Type B pancreatic cell (in vitro differentiated cells): ENCODE measurements around the gene SNPH. TPM values are rescaled to one million over a fixed set of nuclear protein-coding genes. Genes with fewer than 3 reads are reported as not detected.

Source experiments
- DNase-seq: peaks from one replicate; pipeline ENCODE4 v3.0.0; 2021; ENCODE audit warnings: mixed read lengths; ENCODE audit not compliant: unreplicated experiment; ENCODE audit errors: extremely low spot score
- H3K27ac Mint-ChIP-seq: 2 replicates; pipeline ENCODE4 v1.8.0; 2021; ENCODE audit warnings: mild to moderate bottlenecking, mixed read lengths
- H3K27me3 Mint-ChIP-seq: 2 replicates; pipeline ENCODE4 v1.8.0; 2021; ENCODE audit warnings: mixed read lengths
- H3K36me3 Mint-ChIP-seq: 2 replicates; pipeline ENCODE4 v1.8.0; 2021; ENCODE audit warnings: mixed read lengths
- H3K4me1 Mint-ChIP-seq: one replicate; pipeline ENCODE4 v1.8.0; 2021; ENCODE audit warnings: mixed read lengths; ENCODE audit not compliant: unreplicated experiment
- H3K4me3 Mint-ChIP-seq: 2 replicates; pipeline ENCODE4 v1.8.0; 2021; ENCODE audit warnings: mild to moderate bottlenecking, mixed read lengths
- H3K9me3 Mint-ChIP-seq: 2 replicates; pipeline ENCODE4 v1.8.0; 2021; ENCODE audit warnings: mixed read lengths
- total RNA-seq: library from RNA; stranded (reverse); gene quantifications from 2 replicates; pipeline ENCODE4 v1.2.1, GENCODE V29; 2021; ENCODE audit warnings: low replicate concordance
- TF ChIP-seq, protein P1 (sequence below): fragments of 200-600 bp; sonication (generic); conservative IDR thresholded peaks from 2 replicates; pipeline ENCODE4 v1.5.0; 2021; ENCODE audit warnings: antibody characterized with exemption, mild to moderate bottlenecking

SNPH gene
- total RNA-seq, 1 donor from 2014 or later = 2.7 TPM

DNA sequence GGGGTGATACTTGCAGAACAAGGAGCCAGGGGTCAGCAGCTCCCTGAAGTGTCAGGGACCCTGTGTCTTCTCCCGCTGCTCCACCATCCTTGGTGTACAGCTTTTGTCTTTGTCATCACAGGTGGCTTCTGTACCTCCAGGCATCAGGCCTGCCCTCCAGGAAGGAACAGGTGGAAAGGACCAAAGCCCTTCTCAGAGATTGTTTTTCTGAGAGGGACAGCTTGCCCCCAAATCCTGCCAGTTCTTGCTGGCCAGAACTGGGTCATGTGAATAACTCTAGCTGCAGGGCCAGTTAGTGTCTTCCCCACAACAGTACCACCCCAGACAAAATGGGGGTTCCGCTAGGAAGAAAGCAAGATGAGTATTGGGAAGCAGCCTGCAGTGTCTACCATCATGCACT is 31.4 kb downstream of the SNPH start:
- Mint-ChIP-seq H3K4me3 (no peak overlapping the region), H3K27ac (no peak overlapping the region), H3K4me1 (no peaks in the 10 kb centered on the region), H3K9me3 (no peaks in the 10 kb centered on the region), H3K36me3 (no peaks in the 10 kb centered on the region), H3K27me3 (no peaks in the 10 kb centered on the region)
- TF ChIP-seq, protein P1, sequence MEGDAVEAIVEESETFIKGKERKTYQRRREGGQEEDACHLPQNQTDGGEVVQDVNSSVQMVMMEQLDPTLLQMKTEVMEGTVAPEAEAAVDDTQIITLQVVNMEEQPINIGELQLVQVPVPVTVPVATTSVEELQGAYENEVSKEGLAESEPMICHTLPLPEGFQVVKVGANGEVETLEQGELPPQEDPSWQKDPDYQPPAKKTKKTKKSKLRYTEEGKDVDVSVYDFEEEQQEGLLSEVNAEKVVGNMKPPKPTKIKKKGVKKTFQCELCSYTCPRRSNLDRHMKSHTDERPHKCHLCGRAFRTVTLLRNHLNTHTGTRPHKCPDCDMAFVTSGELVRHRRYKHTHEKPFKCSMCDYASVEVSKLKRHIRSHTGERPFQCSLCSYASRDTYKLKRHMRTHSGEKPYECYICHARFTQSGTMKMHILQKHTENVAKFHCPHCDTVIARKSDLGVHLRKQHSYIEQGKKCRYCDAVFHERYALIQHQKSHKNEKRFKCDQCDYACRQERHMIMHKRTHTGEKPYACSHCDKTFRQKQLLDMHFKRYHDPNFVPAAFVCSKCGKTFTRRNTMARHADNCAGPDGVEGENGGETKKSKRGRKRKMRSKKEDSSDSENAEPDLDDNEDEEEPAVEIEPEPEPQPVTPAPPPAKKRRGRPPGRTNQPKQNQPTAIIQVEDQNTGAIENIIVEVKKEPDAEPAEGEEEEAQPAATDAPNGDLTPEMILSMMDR = no peak
- DNase-seq = no peak

DNA sequence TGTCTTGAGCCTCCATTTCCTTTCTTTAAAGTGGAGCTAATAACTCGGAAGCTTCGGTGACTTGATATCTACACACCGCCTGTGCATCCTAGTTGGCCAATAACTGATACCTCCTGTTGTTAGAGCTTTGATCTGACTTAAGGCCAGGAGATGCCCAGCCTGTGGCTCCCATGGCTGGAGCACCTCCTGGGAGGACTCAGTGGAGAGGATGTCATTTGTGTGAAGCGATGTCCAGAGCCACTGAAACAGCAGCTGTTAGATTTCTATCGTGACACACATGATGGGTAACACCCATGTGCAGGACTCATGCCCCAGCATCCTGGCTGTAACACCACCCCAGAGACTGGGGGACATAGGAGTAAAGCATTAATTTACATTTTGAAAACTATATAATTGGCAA is 32.1 kb downstream of the SNPH start:
- no peaks in the 10 kb centered on the region for H3K9me3 Mint-ChIP-seq
- H3K4me3 Mint-ChIP-seq = no peak overlapping the region

DNA sequence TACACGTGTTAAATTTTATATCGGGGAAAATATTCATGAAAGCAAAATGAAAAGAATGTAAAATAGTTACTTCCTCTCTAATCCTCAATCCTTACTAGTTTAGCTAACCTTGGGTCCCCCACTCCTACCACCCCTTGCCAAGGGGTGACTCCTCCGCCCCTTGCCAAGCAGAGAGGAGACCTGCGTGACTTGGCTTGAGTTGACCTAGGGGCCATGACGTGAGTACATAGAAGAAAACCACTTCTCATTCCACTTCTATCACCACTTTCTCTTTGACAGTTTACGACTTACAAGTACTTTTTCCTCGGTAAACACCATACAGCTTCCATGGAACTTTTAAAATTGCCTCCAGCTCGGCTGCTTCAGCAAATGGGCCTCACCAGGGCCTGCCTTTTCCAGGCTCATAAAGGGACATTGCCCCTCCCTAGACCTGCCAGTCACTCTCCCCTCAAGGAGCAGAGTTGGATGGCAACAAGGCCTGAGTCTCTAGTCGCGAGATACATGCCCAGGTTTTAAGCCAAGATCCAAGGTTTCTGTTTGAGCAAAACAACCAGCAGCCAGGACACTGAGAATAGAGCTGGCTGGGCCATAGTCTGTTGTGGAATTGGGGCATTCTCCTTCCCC is 32.9 kb downstream of the SNPH start:
- no peak for DNase-seq
- Mint-ChIP-seq H3K27me3 (no peaks in the 10 kb centered on the region), H3K9me3 (no peaks in the 10 kb centered on the region), H3K36me3 (no peaks in the 10 kb centered on the region), H3K27ac (no peak overlapping the region), H3K4me3 (no peak overlapping the region), H3K4me1 (no peaks in the 10 kb centered on the region)
- TF ChIP-seq, protein P1 = no peak

More for the DNA sequence above, 32.1 kb downstream of the SNPH start:
- H3K36me3 Mint-ChIP-seq = no peaks in the 10 kb centered on the region
- no peaks in the 10 kb centered on the region for H3K4me1 Mint-ChIP-seq
- H3K27me3 Mint-ChIP-seq = no peaks in the 10 kb centered on the region
- TF ChIP-seq, protein P1 = no peak
- DNase-seq = no peak
- H3K27ac Mint-ChIP-seq = no peak overlapping the region

DNA sequence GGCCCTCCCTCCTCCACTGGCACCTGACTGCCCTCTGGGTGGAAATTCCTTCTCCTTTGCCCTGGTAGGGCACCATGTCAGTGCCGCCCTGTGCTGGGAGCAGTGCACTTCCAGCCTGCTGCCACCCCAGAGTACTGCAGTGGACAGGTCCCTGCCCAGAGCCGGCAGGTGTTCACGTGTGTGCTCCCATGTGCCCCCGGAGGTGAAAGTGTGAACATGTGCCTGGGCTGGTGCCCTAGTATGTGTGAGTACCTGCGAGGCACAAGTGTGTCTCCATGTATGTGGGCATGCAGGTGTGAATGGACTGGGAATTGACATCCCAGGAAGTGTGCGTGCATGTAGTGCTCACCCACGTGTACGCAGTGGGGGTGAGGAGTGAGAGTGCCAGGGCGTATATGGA is 33.4 kb downstream of the SNPH start:
- no peaks in the 10 kb centered on the region for H3K4me1 Mint-ChIP-seq
- no peak for DNase-seq
- no peaks in the 10 kb centered on the region for H3K9me3 Mint-ChIP-seq
- H3K36me3 Mint-ChIP-seq = no peaks in the 10 kb centered on the region
- no peak overlapping the region for H3K27ac Mint-ChIP-seq
- H3K27me3 Mint-ChIP-seq = no peaks in the 10 kb centered on the region
- TF ChIP-seq, protein P1 = peak; percentile 54
- H3K4me3 Mint-ChIP-seq = no peak overlapping the region

DNA sequence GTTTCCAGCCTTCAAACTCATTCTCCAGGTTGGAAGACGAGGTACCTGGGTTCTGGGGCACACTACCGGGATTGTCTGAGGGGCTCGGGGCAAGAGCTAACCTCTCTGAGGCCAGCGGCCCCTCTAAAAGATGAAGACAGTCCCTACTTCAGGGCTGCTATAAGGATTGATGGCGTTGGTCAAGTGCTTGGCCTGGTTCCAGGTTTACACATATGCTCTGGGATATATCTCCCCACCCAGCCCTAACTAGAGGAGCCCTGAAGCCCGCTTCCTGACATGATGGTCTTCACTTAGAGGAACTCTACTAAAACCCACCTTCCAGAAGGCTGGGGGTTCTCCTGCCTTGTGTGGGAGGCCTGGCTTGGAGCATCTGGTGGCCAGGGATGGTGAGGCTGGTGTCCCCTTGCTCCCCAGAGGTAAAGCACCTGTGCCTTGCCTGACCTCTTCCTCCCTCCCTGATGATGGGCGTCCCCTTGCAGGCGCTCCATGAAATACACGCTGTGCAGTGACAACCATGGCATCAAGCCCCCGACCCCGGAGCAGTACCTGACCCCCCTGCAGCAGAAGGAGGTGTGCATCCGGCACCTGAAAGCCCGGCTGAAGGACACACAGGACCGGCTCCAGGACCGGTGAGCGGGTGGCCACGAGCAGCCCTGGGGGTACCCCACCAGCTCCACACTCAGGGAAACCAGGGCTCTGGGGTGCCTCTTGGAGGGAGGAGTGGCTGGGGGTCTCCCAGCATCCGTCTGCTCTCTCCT is 34.2 kb downstream of the SNPH start:
- TF ChIP-seq, protein P1 = no peak
- Mint-ChIP-seq H3K9me3 (no peaks in the 10 kb centered on the region), H3K27me3 (no peaks in the 10 kb centered on the region), H3K27ac (no peak overlapping the region), H3K36me3 (no peaks in the 10 kb centered on the region), H3K4me1 (no peaks in the 10 kb centered on the region), H3K4me3 (no peak overlapping the region)
- DNase-seq = no peak
